Body of pancreas (tissue), 4 donors: ENCODE data around the gene GAN.

Source experiments
- CTCF ChIP-seq, 7 experiments: fragments of 450-650 bp in 4 of 7; fragments of 200-600 bp in 3 of 7; sonication (generic) in 3 of 7; IDR thresholded peaks; one replicate each; pipeline ENCODE4 v1.5.1; 2016 to 2019; ENCODE audit warnings: antibody characterized with exemption in 7 of 7
- POLR2A ChIP-seq, 3 donors: fragments of 450-650 bp; IDR thresholded peaks; one replicate each; pipeline ENCODE4 v1.6.1; 2016; ENCODE audit warnings: antibody characterized with exemption in 3 of 3, mild to moderate bottlenecking in 2 of 3

DNA sequence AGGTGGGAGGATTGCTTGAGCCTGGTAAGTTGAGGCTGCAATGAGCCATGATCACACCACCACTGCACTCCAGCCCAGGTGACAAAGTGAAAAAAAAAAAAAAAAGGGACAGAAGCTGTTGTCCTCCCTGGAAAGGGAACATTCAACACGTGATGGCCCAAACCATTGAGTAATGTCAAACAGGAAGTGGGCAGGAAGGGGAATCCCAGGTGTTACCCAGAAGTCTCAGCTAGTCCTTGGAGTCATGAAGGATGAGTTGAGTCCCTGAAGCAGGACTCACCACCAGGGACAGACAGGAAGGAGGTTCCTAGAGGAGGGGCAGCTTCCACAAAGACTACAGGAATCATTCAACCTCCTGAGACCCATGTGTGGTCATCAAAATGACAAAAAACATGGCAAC is 110.0 kb downstream of the GAN start:
- TF ChIP-seq CTCF (IDR thresholded peaks at IDR 0.05) (no peak), POLR2A (IDR thresholded peaks at IDR 0.05) (no peak)
